ENCODE results near the gene MAST4. TPM values are rescaled to one million over a fixed set of nuclear protein-coding genes. Genes with fewer than 3 reads are reported as not detected.

Gene MAST4
- total and polyA plus RNA-seq, 2 of the 8 experiments (the other 6 are each of a cell fraction or from before 2014, with no cell fraction given): 1.5 to 2.6 TPM

GRCh38 chr5:66871651-66872050, 275.5 kb downstream of the MAST4 start:
- no peak overlapping the region for H2BK5ac ChIP-seq (ENCODE audit: low read depth, low read length)
- WGBS, 2 experiments (ENCODE audit: extremely low coverage in 1 of 2, insufficient coverage in 1 of 2, insufficient read length in 1 of 2, insufficient replicate concordance in 2 of 2, low coverage in 1 of 2, low lambda C conversion rate in 2 of 2, missing lambda C conversion rate in 1 of 2): 94% methylated on average over 5 of the region's 5 CpGs; no CpG with 5 or more reads in 1 of the 2 experiments
- H2BK15ac ChIP-seq (ENCODE audit: low read length): no peak overlapping the region
- no peaks in the 10 kb centered on the region; the same call in 1 of the 2 replicates for H3K79me1 ChIP-seq (ENCODE audit: low read depth, low read length)
- H3K56ac ChIP-seq (replicated peaks; ENCODE audit: insufficient read length, low read depth, low read length): no peak overlapping the region
- no peak overlapping the region for H2BK20ac ChIP-seq (ENCODE audit: low read length)
- H3K9me3 ChIP-seq (ENCODE audit: insufficient read depth in 2 of 2, low read depth in 1 of 2, low read length in 1 of 2): no peaks in the 10 kb centered on the region
- peaks cover 0 to 3% of the 10 kb centered on the region in 2 experiments for H4K20me1 ChIP-seq (replicated peaks in 1 of 2; ENCODE audit: control insufficient read depth in 1 of 2, insufficient read depth in 2 of 2, low read length in 2 of 2)
- no peak overlapping the region for H3K9ac ChIP-seq (replicated peaks in 1 of 4; ENCODE audit: extremely low read depth in 1 of 4, low read depth in 3 of 4, low read length in 3 of 4)
- H3K23me2 ChIP-seq (ENCODE audit: low read depth, low read length): no peaks in the 10 kb centered on the region
- H3K27me3 ChIP-seq (replicated peaks in 1 of 4; ENCODE audit: control insufficient read depth in 3 of 4, extremely low read depth in 1 of 4, insufficient read depth in 3 of 4, low read length in 3 of 4): no peaks in the 10 kb centered on the region
- ChIA-PET CTCF (ENCODE audit: partially characterized antibody) (interaction anchor here (1.4 kb wide), 1 partner anchor 9 kb away, joined by 7 read pairs; no protein-coding TSS in a partner anchor), POLR2A (ENCODE audit: partially characterized antibody) (no interaction called here)
- no peak overlapping the region for H4K8ac ChIP-seq (ENCODE audit: extremely low read depth, insufficient read depth, low read length)
- H3K14ac ChIP-seq (ENCODE audit: insufficient read length): no peak overlapping the region
- H3K4ac ChIP-seq (replicated peaks; ENCODE audit: insufficient read length, low read depth, low read length): no peak overlapping the region
- H3K23ac ChIP-seq (ENCODE audit: insufficient read length): no peak overlapping the region
- no peak overlapping the region for H3K18ac ChIP-seq (ENCODE audit: extremely low read depth, low read length)
- DNase-seq (ENCODE audit: low read depth in 1 of 2, low spot score in 2 of 2) (no peak), FAIRE-seq (no peak)
- no peak overlapping the region for H2BK120ac ChIP-seq (replicated peaks; ENCODE audit: low read depth, low read length)
- no peak overlapping the region for H4K5ac ChIP-seq (ENCODE audit: insufficient read length, low read depth, low read length)
- H2BK12ac ChIP-seq (ENCODE audit: low read depth, low read length): no peak overlapping the region
- H3K27ac ChIP-seq (ENCODE audit: low read depth, low read length): no peak overlapping the region
- no peak overlapping the region for H3K4me3 ChIP-seq (ENCODE audit: extremely low read depth in 1 of 4, insufficient read depth in 2 of 4, low read depth in 3 of 4, low read length in 4 of 4)
- no peak overlapping the region for H2AFZ ChIP-seq (ENCODE audit: low read length)
- H3K4me1 ChIP-seq (replicated peaks in 1 of 4; ENCODE audit: control insufficient read depth in 3 of 4, insufficient read depth in 4 of 4, low read length in 3 of 4): peaks cover 0 to 5% (median 0%) of the 10 kb centered on the region in 4 experiments; a peak in 2 of 7 replicates
- no peak overlapping the region for H2AK5ac ChIP-seq (ENCODE audit: low read depth, low read length)
- H3K4me2 ChIP-seq (ENCODE audit: insufficient read depth in 1 of 2, low read depth in 2 of 2, low read length in 2 of 2): no peak overlapping the region
- H4K91ac ChIP-seq (replicated peaks; ENCODE audit: insufficient read length, low read length): no peak overlapping the region
- H3K79me2 ChIP-seq (ENCODE audit: control insufficient read depth in 1 of 2, insufficient read depth in 2 of 2, low read length in 2 of 2): no peaks in the 10 kb centered on the region
- no peaks in the 10 kb centered on the region for H3K36me3 ChIP-seq (ENCODE audit: control insufficient read depth in 2 of 4, insufficient read depth in 4 of 4, low read length in 3 of 4)
- TF ChIP-seq, protein P1, sequence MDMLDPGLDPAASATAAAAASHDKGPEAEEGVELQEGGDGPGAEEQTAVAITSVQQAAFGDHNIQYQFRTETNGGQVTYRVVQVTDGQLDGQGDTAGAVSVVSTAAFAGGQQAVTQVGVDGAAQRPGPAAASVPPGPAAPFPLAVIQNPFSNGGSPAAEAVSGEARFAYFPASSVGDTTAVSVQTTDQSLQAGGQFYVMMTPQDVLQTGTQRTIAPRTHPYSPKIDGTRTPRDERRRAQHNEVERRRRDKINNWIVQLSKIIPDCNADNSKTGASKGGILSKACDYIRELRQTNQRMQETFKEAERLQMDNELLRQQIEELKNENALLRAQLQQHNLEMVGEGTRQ (IDR thresholded peaks at IDR 0.05; ENCODE audit: low read length): no peak
- TF ChIP-seq CTCF (IDR thresholded peaks at IDR 0.05; ENCODE audit: control extremely low read depth in 1 of 3, insufficient read depth in 1 of 3, low read depth in 1 of 3, low read length in 3 of 3) (no peak), NRF1 (IDR thresholded peaks at IDR 0.05; ENCODE audit: low read depth, low read length) (no peak), JUN (IDR thresholded peaks at IDR 0.05; ENCODE audit: low read depth, low read length) (no peak)

All from H1 (cell line).